IPS DF 4.7 (cell line): Measurements from ENCODE around the gene PYGM.

ENCODE experiments used
- DNase-seq: peaks from one replicate; pipeline ENCODE4 v3.0.0-alpha.2; 2013; ENCODE audit warnings: low spot score; ENCODE audit errors: extremely low read depth

PYGM gene

GRCh38 chr11:64791781-64792291, 32.1 kb upstream of the PYGM start:
- no peak for DNase-seq

GRCh38 chr11:64790205-64791095, 30.7 kb upstream of the PYGM start:
- DNase-seq, result no peak

GRCh38 chr11:64789331-64790204, 29.8 kb upstream of the PYGM start:
- DNase-seq, result no peak

- DNase-seq, result no peak
Observed at GRCh38 chr11:64788321-64789215, 28.8 kb upstream of the PYGM start.

- no peak for DNase-seq
Observed at GRCh38 chr11:64787526-64788320, 27.9 kb upstream of the PYGM start.

- DNase-seq, result no peak
Observed at GRCh38 chr11:64786308-64786707, 26.5 kb upstream of the PYGM start.

GRCh38 chr11:64784813-64785581, 25.2 kb upstream of the PYGM start:
- DNase-seq, result no peak

GRCh38 chr11:64778473-64779298, 18.9 kb upstream of the PYGM start, which contains the start of gene SF1:
Gene SF1, minus strand, starts transcription at chr11:64778542. Its CDS starts 150 bp downstream, at chr11:64778392.
- DNase-seq, result peak; percentile 98

GRCh38 chr11:64778223-64778472, 18.4 kb upstream of the PYGM start:
- no peak for DNase-seq

GRCh38 chr11:64777449-64778222, 17.9 kb upstream of the PYGM start:
- no peak for DNase-seq

GRCh38 chr11:64776875-64777274, 17.1 kb upstream of the PYGM start:
- DNase-seq, result no peak

GRCh38 chr11:64776425-64776824, 16.7 kb upstream of the PYGM start:
- no peak for DNase-seq

- DNase-seq, result no peak
Observed at GRCh38 chr11:64774144-64774543, 14.4 kb upstream of the PYGM start.

GRCh38 chr11:64772303-64773018, 12.7 kb upstream of the PYGM start:
- DNase-seq, result no peak

GRCh38 chr11:64771861-64772260, 12.1 kb upstream of the PYGM start:
- DNase-seq, result no peak

GRCh38 chr11:64770120-64770519, 10.3 kb upstream of the PYGM start:
- DNase-seq, result no peak

GRCh38 chr11:64769283-64769682, 9.5 kb upstream of the PYGM start:
- DNase-seq, result no peak
